HepG2 (cell line): ENCODE data around the gene RELL2. TPM values are rescaled to one million over a fixed set of nuclear protein-coding genes. Genes with fewer than 3 reads are reported as not detected.
A peak's percentile ranks its signal among the peaks of the same experiment; 100 is the strongest.

Experiments used
- ARID4A ChIP-seq: sonication (generic); formaldehyde crosslinking; IDR thresholded peaks from 2 replicates; pipeline ENCODE4 v1.5.0; 2020; ENCODE audit warnings: mild to moderate bottlenecking, missing genetic modification reagents, borderline replicate concordance
- GTF3A ChIP-seq: sonication (generic); formaldehyde crosslinking; conservative IDR thresholded peaks from 2 replicates; pipeline ENCODE4 v1.4.0; 2020; ENCODE audit warnings: mild to moderate bottlenecking, missing genetic modification reagents
- HIVEP1 ChIP-seq: sonication (generic); formaldehyde crosslinking; IDR thresholded peaks from 2 replicates; pipeline ENCODE4 v1.4.0; 2020; ENCODE audit warnings: mild to moderate bottlenecking, missing genetic modification reagents
- HNRNPL ChIP-seq: fragments of 200-400 bp; formaldehyde crosslinking; IDR thresholded peaks from 2 replicates; pipeline ENCODE4 v1.6.1; 2017; ENCODE audit warnings: mild to moderate bottlenecking, low read depth, low read length
- HOMEZ ChIP-seq: IDR thresholded peaks from 2 replicates; pipeline ENCODE4 v1.6.1; 2016; ENCODE audit warnings: low read depth
- HOXA7 ChIP-seq: sonication (generic); formaldehyde crosslinking; IDR thresholded peaks from 2 replicates; pipeline ENCODE4 v1.8.1; 2022; ENCODE audit warnings: mild to moderate bottlenecking, missing genetic modification reagents, moderate library complexity
- MIXL1 ChIP-seq: IDR thresholded peaks from 2 replicates; pipeline ENCODE4 v1.6.1; 2016
- NFYB ChIP-seq: sonication (generic); formaldehyde crosslinking; IDR thresholded peaks from 2 replicates; pipeline ENCODE4 v1.4.0; 2020; ENCODE audit warnings: missing genetic modification reagents
- NFYC ChIP-seq: IDR thresholded peaks from 2 replicates; pipeline ENCODE4 v1.6.1; 2016; ENCODE audit warnings: missing genetic modification reagents, missing compliant biosample characterization
- RBFOX2 ChIP-seq: fragments of 200-400 bp; formaldehyde crosslinking; IDR thresholded peaks from 2 replicates; pipeline ENCODE4 v1.6.1; 2017; ENCODE audit warnings: low read depth, mild to moderate bottlenecking, low read length
- ZNF331 ChIP-seq: sonication (generic); formaldehyde crosslinking; IDR thresholded peaks from 2 replicates; pipeline ENCODE4 v1.4.0; 2020; ENCODE audit warnings: missing genetic modification reagents
- ZNF382 ChIP-seq: sonication (generic); formaldehyde crosslinking; IDR thresholded peaks from 2 replicates; pipeline ENCODE4 v1.5.0; 2020; ENCODE audit warnings: missing genetic modification reagents, mild to moderate bottlenecking, borderline replicate concordance
- ZNF549 ChIP-seq: sonication (generic); formaldehyde crosslinking; IDR thresholded peaks from 2 replicates; pipeline ENCODE4 v1.5.0; 2020; ENCODE audit warnings: missing genetic modification reagents
- ZNF788 ChIP-seq: sonication (generic); formaldehyde crosslinking; IDR thresholded peaks from 2 replicates; pipeline ENCODE4 v1.5.0; 2020; ENCODE audit warnings: mild to moderate bottlenecking, missing genetic modification reagents, borderline replicate concordance
- polyA plus RNA-seq, 8 experiments: library from polyadenylated mRNA; depleted of rRNA in 3 of 8; stranded (reverse) in 7 of 8; unstranded in 1 of 8; fragments of >200 nt; fragmentation: Illumina TruSeq in 4 of 8; extraction: Trizol in 4 of 8; gene quantifications; 2 replicates each; pipeline versions ENCODE4 v1.2.1 to v1.2.3, GENCODE V29; 2011 to 2016; ENCODE audit warnings: low read depth in 4 of 8, missing spikeins in 1 of 8, mixed read lengths in 1 of 8; ENCODE audit not compliant: insufficient read depth in 1 of 8
- total RNA-seq, 5 experiments: library from RNA; depleted of rRNA; stranded (reverse); fragments of >200 nt; fragmentation: Illumina TruSeq; extraction: Trizol; gene quantifications; 2 replicates each; pipeline ENCODE4 v1.2.3, GENCODE V29; 2016; ENCODE audit warnings: low read depth in 1 of 5
- TF ChIP-seq, protein P1 (sequence below): sonication (generic); formaldehyde crosslinking; IDR thresholded peaks from 2 replicates; pipeline ENCODE4 v1.4.0; 2020; ENCODE audit warnings: mild to moderate bottlenecking, low read depth, missing genetic modification reagents
- TF ChIP-seq, protein P2 (sequence below): sonication (generic); formaldehyde crosslinking; IDR thresholded peaks from 2 replicates; pipeline ENCODE4 v1.4.0; 2020; ENCODE audit warnings: missing genetic modification reagents, mild to moderate bottlenecking, borderline replicate concordance
- TF ChIP-seq, protein P3 (sequence below): sonication (generic); formaldehyde crosslinking; IDR thresholded peaks from 2 replicates; pipeline ENCODE4 v1.5.0; 2020; ENCODE audit warnings: missing genetic modification reagents
- TF ChIP-seq, protein P4 (sequence below): conservative IDR thresholded peaks from 2 replicates; pipeline ENCODE4 v1.6.1; 2018; ENCODE audit warnings: missing genetic modification reagents

Gene RELL2
- total and polyA plus RNA-seq, 2 of the 13 experiments (the other 11 are each of a cell fraction or from before 2014, with no cell fraction given): 6.4 to 8.3 TPM

DNA sequence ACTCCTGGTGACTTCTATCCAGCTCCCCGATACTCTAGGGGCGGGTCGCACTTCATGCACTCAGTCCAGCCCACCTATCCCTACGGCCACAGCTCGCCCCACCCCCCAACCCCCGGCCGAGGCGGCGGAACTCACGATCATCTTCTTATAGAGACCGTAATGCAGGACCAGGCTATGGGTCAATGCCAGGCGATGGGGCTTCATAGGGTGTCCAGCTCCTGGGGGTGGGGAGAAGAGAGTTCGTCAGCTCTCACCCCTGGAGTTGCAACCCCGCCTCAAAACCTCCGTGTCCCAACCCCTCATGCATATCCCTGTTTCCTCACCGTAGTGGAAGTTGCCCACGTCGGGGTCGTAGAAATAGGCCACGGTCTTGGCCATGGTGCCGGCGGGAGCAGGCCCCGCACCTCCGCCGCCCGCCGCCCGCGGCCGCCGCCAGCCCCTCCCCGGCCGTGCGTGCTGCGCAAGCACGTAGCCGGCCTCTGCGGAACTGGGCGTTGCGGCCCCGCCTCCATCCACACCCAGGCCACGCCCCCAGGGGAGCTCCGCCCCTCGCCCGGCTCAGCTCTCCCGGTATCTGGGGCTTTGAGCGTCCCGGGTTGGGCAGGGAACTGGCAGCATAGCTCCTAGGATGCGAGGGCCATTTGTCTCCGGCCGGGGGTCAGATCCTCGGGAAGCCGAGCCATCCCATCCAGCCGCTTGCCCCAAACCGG is at the start of gene RELL2, which contains the start of gene HDAC3 (continued):
- TF ChIP-seq ARID4A (CRISPR knock-in tag) (peak; percentile 45; the same call in 1 of the 2 replicates), MIXL1 (CRISPR knock-in tag) (no peak), HOXA7 (CRISPR knock-in tag) (no peak), ZNF549 (no peak), ZNF382 (CRISPR knock-in tag) (no peak), GTF3A (CRISPR knock-in tag) (0 out of 2 replicates have a peak, but pooled peaks have one; percentile 58), ZNF788 (CRISPR knock-in tag) (no peak), HOMEZ (CRISPR knock-in tag) (no peak), HIVEP1 (CRISPR knock-in tag) (no peak), NFYB (CRISPR knock-in tag) (no peak), NFYC (CRISPR knock-in tag) (no peak), ZNF331 (CRISPR knock-in tag) (no peak; the same call in 1 of the 2 replicates), RBFOX2 (peak; percentile 80), HNRNPL (0 out of 2 replicates have a peak, but pooled peaks have one; percentile 34)
- TF ChIP-seq, protein P1, sequence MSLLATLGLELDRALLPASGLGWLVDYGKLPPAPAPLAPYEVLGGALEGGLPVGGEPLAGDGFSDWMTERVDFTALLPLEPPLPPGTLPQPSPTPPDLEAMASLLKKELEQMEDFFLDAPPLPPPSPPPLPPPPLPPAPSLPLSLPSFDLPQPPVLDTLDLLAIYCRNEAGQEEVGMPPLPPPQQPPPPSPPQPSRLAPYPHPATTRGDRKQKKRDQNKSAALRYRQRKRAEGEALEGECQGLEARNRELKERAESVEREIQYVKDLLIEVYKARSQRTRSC: no peak
- TF ChIP-seq, protein P2, sequence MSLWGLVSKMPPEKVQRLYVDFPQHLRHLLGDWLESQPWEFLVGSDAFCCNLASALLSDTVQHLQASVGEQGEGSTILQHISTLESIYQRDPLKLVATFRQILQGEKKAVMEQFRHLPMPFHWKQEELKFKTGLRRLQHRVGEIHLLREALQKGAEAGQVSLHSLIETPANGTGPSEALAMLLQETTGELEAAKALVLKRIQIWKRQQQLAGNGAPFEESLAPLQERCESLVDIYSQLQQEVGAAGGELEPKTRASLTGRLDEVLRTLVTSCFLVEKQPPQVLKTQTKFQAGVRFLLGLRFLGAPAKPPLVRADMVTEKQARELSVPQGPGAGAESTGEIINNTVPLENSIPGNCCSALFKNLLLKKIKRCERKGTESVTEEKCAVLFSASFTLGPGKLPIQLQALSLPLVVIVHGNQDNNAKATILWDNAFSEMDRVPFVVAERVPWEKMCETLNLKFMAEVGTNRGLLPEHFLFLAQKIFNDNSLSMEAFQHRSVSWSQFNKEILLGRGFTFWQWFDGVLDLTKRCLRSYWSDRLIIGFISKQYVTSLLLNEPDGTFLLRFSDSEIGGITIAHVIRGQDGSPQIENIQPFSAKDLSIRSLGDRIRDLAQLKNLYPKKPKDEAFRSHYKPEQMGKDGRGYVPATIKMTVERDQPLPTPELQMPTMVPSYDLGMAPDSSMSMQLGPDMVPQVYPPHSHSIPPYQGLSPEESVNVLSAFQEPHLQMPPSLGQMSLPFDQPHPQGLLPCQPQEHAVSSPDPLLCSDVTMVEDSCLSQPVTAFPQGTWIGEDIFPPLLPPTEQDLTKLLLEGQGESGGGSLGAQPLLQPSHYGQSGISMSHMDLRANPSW (CRISPR knock-in tag): no peak
- TF ChIP-seq, protein P3, sequence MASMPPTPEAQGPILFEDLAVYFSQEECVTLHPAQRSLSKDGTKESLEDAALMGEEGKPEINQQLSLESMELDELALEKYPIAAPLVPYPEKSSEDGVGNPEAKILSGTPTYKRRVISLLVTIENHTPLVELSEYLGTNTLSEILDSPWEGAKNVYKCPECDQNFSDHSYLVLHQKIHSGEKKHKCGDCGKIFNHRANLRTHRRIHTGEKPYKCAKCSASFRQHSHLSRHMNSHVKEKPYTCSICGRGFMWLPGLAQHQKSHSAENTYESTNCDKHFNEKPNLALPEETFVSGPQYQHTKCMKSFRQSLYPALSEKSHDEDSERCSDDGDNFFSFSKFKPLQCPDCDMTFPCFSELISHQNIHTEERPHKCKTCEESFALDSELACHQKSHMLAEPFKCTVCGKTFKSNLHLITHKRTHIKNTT (CRISPR knock-in tag): no peak
- TF ChIP-seq, protein P4, sequence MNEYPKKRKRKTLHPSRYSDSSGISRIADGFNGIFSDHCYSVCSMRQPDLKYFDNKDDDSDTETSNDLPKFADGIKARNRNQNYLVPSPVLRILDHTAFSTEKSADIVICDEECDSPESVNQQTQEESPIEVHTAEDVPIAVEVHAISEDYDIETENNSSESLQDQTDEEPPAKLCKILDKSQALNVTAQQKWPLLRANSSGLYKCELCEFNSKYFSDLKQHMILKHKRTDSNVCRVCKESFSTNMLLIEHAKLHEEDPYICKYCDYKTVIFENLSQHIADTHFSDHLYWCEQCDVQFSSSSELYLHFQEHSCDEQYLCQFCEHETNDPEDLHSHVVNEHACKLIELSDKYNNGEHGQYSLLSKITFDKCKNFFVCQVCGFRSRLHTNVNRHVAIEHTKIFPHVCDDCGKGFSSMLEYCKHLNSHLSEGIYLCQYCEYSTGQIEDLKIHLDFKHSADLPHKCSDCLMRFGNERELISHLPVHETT (CRISPR knock-in tag): no peak
